Fibroblast of lung (primary cell): ENCODE measurements around the gene CDX2.

Experiments used
- CTCF ChIP-seq, 2 donors: IDR thresholded peaks in 1 of 2; conservative IDR thresholded peaks in 1 of 2; 1 replicate in 1 of 2; 2 replicates in 1 of 2; pipeline ENCODE4 v1.5.1; 2011 to 2012; ENCODE audit warnings: low read length in 2 of 2, control low read depth in 1 of 2, inconsistent platforms in 1 of 2, low read depth in 1 of 2, mild to moderate bottlenecking in 1 of 2
- EZH2 ChIP-seq: IDR thresholded peaks from 2 replicates; pipeline ENCODE4 v1.5.1; 2012; ENCODE audit warnings: low read length, control low read depth, mild to moderate bottlenecking; ENCODE audit errors: missing control alignments

DNA sequence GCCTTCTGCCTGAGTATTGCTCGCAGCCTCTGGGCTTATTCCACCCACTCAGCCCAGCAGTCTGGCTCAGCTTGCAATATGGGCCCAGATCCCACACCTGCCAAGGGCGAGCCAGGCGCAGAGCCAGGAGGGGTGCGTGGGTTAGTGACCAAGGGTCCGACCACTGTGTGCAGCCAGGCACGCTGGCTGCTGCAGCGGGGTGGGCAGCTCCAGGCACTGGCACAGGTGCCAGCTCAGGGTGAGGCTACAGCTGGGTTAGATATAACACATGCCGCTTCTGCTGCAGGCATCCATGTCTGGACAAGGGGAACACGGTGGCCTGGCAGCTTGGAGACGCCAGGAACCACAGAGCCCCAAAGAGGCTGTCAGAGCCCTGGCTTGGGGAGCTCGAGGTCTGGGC is 31.9 kb upstream of the CDX2 start:
- no peak for TF ChIP-seq CTCF (conservative IDR thresholded peaks at IDR 0.05 in 1 of 2, IDR thresholded peaks at IDR 0.05 in 1 of 2; ENCODE audit: low read depth in 1 of 2, low read length in 2 of 2)
- TF ChIP-seq EZH2, result no peak
